HepG2 (cell line): ENCODE measurements around the gene MASP1. TPM values are rescaled to one million over a fixed set of nuclear protein-coding genes. Genes with fewer than 3 reads are reported as not detected.

Source experiments
- ATF7-NPFF ChIP-seq: sonication (generic); formaldehyde crosslinking; IDR thresholded peaks from 2 replicates; pipeline ENCODE4 v1.8.1; 2023; ENCODE audit warnings: mild to moderate bottlenecking, low read depth, missing genetic modification reagents, moderate library complexity
- EZH2 ChIP-seq: conservative IDR thresholded peaks from 2 replicates; pipeline ENCODE4 v1.6.1; 2012; ENCODE audit warnings: mild to moderate bottlenecking, low read depth, low read length, moderate library complexity
- FOXK1 ChIP-seq: sonication (generic); formaldehyde crosslinking; IDR thresholded peaks from 2 replicates; pipeline ENCODE4 v1.4.0; 2020; ENCODE audit warnings: low read depth, missing genetic modification reagents, borderline replicate concordance
- GABPB1 ChIP-seq: IDR thresholded peaks from 2 replicates; pipeline ENCODE4 v1.6.1; 2016; ENCODE audit warnings: mild to moderate bottlenecking, missing genetic modification reagents, moderate library complexity, missing compliant biosample characterization
- IKZF4 ChIP-seq: sonication (generic); formaldehyde crosslinking; IDR thresholded peaks from 2 replicates; pipeline ENCODE4 v1.5.1; 2020; ENCODE audit warnings: borderline replicate concordance, mild to moderate bottlenecking, low read depth, missing genetic modification reagents; ENCODE audit errors: not compliant biosample characterization
- KLF13 ChIP-seq: sonication (generic); formaldehyde crosslinking; IDR thresholded peaks from 2 replicates; pipeline ENCODE4 v1.4.0; 2020; ENCODE audit warnings: mild to moderate bottlenecking, missing genetic modification reagents
- MYC ChIP-seq: sonication (generic); formaldehyde crosslinking; IDR thresholded peaks from 2 replicates; pipeline ENCODE4 v1.9.0; 2021; ENCODE audit warnings: missing genetic modification reagents, borderline replicate concordance
- NFYC ChIP-seq: IDR thresholded peaks from 2 replicates; pipeline ENCODE4 v1.6.1; 2016; ENCODE audit warnings: missing genetic modification reagents, missing compliant biosample characterization
- PAWR ChIP-seq: sonication (generic); formaldehyde crosslinking; IDR thresholded peaks from 2 replicates; pipeline ENCODE4 v1.4.0; 2020; ENCODE audit warnings: missing genetic modification reagents, mild to moderate bottlenecking, borderline replicate concordance
- PCBP2 ChIP-seq: fragments of 200-400 bp; formaldehyde crosslinking; optimal IDR thresholded peaks from 2 replicates; pipeline ENCODE3; 2018; ENCODE audit warnings: low read length, low read depth; ENCODE audit not compliant: poor library complexity, severe bottlenecking
- RAD21 ChIP-seq: fragments of 450-650 bp; formaldehyde crosslinking; IDR thresholded peaks from 2 replicates; pipeline ENCODE4 v1.5.0; 2020; ENCODE audit warnings: mild to moderate bottlenecking
- RFX3 ChIP-seq: IDR thresholded peaks from 2 replicates; pipeline ENCODE4 v1.6.1; 2016; ENCODE audit warnings: missing biosample characterization, missing genetic modification reagents
- RNF2 ChIP-seq: fragments of 450-650 bp; conservative IDR thresholded peaks from 2 replicates; pipeline ENCODE4 v1.6.1; 2016; ENCODE audit warnings: low read depth
- RXRB ChIP-seq: IDR thresholded peaks from 2 replicates; pipeline ENCODE4 v1.6.1; 2016; ENCODE audit warnings: borderline replicate concordance, missing genetic modification reagents, missing compliant biosample characterization
- SMAD1 ChIP-seq: sonication (generic); formaldehyde crosslinking; IDR thresholded peaks from 2 replicates; pipeline ENCODE4 v1.4.0; 2020; ENCODE audit warnings: missing genetic modification reagents, low read depth, mild to moderate bottlenecking, borderline replicate concordance
- SRSF4 ChIP-seq: fragments of 200-400 bp; formaldehyde crosslinking; IDR thresholded peaks from one replicate; pipeline ENCODE4 v1.6.1; 2018; ENCODE audit warnings: mild to moderate bottlenecking, low read depth, low read length, moderate library complexity; ENCODE audit not compliant: poor library complexity, severe bottlenecking
- STAG1 ChIP-seq: sonication (generic); formaldehyde crosslinking; IDR thresholded peaks from 2 replicates; pipeline ENCODE4 v1.4.0; 2020; ENCODE audit warnings: missing genetic modification reagents
- ZNF124 ChIP-seq: sonication (generic); formaldehyde crosslinking; IDR thresholded peaks from 2 replicates; pipeline ENCODE4 v1.4.0; 2020; ENCODE audit warnings: missing genetic modification reagents
- ZNF34 ChIP-seq: sonication (generic); formaldehyde crosslinking; IDR thresholded peaks from 2 replicates; pipeline ENCODE4 v1.4.0; 2020; ENCODE audit warnings: mild to moderate bottlenecking, missing genetic modification reagents, borderline replicate concordance
- ZNF713 ChIP-seq: sonication (generic); formaldehyde crosslinking; IDR thresholded peaks from 2 replicates; pipeline ENCODE4 v1.4.0; 2020; ENCODE audit warnings: mild to moderate bottlenecking, missing genetic modification reagents
- ZNF782 ChIP-seq: sonication (generic); formaldehyde crosslinking; IDR thresholded peaks from 2 replicates; pipeline ENCODE4 v1.4.0; 2020; ENCODE audit warnings: missing genetic modification reagents, mild to moderate bottlenecking, borderline replicate concordance
- ZNF883 ChIP-seq: sonication (generic); formaldehyde crosslinking; IDR thresholded peaks from 2 replicates; pipeline ENCODE4 v1.5.1; 2020; ENCODE audit warnings: mild to moderate bottlenecking, missing genetic modification reagents; ENCODE audit errors: not compliant biosample characterization
- polyA plus RNA-seq, 8 experiments: library from polyadenylated mRNA; depleted of rRNA in 3 of 8; stranded (reverse) in 7 of 8; unstranded in 1 of 8; fragments of >200 nt; fragmentation: Illumina TruSeq in 4 of 8; extraction: Trizol in 4 of 8; gene quantifications; 2 replicates each; pipeline versions ENCODE4 v1.2.1 to v1.2.3, GENCODE V29; 2011 to 2016; ENCODE audit warnings: low read depth in 4 of 8, missing spikeins in 1 of 8, mixed read lengths in 1 of 8; ENCODE audit not compliant: insufficient read depth in 1 of 8
- total RNA-seq, 5 experiments: library from RNA; depleted of rRNA; stranded (reverse); fragments of >200 nt; fragmentation: Illumina TruSeq; extraction: Trizol; gene quantifications; 2 replicates each; pipeline ENCODE4 v1.2.3, GENCODE V29; 2016; ENCODE audit warnings: low read depth in 1 of 5
- TF ChIP-seq, protein P1 (sequence below): IDR thresholded peaks from 2 replicates; pipeline ENCODE4 v1.6.1; 2016; ENCODE audit warnings: missing compliant biosample characterization, missing genetic modification reagents, borderline replicate concordance
- TF ChIP-seq, protein P2 (sequence below): sonication (generic); formaldehyde crosslinking; IDR thresholded peaks from 2 replicates; pipeline ENCODE4 v1.5.0; 2020; ENCODE audit warnings: mild to moderate bottlenecking, missing genetic modification reagents, borderline replicate concordance

MASP1 gene
- total and polyA plus RNA-seq, 2 of the 13 experiments (the other 11 are each of a cell fraction or from before 2014, with no cell fraction given), result 10.8 to 56.0 TPM

DNA sequence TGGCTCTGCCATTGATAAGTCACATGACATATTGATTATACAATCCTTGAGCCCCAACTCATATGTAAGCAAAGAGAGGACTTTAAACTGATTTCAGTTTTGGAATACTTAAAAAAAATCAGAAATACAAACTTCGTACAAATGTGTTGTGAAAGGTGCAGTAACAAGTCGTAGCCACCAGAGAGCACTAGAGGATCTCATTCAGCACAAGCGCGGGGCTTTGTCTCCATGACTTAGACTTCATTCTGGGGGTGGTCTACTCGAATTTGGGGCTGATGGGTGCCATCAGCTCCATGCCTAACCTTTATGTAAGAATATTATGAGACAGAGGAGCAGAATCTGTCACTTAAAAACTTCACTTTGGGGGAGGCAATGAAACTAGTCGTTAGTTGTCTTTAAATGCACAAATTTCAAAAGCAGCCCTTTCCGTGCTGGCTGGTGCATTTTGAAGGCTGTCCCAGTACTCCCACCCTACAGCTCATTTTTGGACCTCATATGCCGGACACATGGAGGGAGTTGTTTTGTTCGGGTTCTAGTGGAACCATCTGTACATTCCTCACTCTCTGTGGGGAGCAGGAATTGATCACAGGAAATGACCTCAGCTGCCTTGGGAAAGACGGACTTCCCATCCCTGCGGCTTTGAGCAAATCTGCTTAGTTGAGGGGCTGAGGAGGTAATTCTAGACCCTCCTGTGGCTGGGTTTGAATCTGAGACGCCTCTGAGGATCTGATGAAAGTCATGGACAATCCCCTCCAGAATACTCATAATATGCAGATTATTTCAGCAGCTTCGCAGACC lies 27.5 kb upstream of the MASP1 start (continued):
- TF ChIP-seq MYC (CRISPR knock-in tag) (no peak), NFYC (no peak), EZH2 (no peak), KLF13 (CRISPR knock-in tag) (no peak), IKZF4 (CRISPR knock-in tag) (no peak), STAG1 (CRISPR knock-in tag) (peak; percentile 89), GABPB1 (CRISPR knock-in tag) (peak; percentile 44; the same call in 1 of the 2 replicates), PCBP2 (no peak), SMAD1 (CRISPR knock-in tag) (no peak), RXRB (no peak), ATF7-NPFF (no peak), ZNF124 (CRISPR knock-in tag) (no peak), ZNF883 (CRISPR knock-in tag) (no peak), ZNF782 (CRISPR knock-in tag) (no peak), RAD21 (CRISPR knock-in tag) (peak; percentile 58), RNF2 (no peak), RFX3 (CRISPR knock-in tag) (no peak), PAWR (CRISPR knock-in tag) (no peak), FOXK1 (CRISPR knock-in tag) (no peak), SRSF4 (no peak), ZNF713 (no peak), ZNF34 (CRISPR knock-in tag) (no peak)
- TF ChIP-seq, protein P1, sequence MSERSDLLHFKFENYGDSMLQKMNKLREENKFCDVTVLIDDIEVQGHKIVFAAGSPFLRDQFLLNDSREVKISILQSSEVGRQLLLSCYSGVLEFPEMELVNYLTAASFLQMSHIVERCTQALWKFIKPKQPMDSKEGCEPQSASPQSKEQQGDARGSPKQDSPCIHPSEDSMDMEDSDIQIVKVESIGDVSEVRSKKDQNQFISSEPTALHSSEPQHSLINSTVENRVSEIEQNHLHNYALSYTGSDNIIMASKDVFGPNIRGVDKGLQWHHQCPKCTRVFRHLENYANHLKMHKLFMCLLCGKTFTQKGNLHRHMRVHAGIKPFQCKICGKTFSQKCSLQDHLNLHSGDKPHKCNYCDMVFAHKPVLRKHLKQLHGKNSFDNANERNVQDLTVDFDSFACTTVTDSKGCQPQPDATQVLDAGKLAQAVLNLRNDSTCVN (CRISPR knock-in tag), result no peak
- TF ChIP-seq, protein P2, sequence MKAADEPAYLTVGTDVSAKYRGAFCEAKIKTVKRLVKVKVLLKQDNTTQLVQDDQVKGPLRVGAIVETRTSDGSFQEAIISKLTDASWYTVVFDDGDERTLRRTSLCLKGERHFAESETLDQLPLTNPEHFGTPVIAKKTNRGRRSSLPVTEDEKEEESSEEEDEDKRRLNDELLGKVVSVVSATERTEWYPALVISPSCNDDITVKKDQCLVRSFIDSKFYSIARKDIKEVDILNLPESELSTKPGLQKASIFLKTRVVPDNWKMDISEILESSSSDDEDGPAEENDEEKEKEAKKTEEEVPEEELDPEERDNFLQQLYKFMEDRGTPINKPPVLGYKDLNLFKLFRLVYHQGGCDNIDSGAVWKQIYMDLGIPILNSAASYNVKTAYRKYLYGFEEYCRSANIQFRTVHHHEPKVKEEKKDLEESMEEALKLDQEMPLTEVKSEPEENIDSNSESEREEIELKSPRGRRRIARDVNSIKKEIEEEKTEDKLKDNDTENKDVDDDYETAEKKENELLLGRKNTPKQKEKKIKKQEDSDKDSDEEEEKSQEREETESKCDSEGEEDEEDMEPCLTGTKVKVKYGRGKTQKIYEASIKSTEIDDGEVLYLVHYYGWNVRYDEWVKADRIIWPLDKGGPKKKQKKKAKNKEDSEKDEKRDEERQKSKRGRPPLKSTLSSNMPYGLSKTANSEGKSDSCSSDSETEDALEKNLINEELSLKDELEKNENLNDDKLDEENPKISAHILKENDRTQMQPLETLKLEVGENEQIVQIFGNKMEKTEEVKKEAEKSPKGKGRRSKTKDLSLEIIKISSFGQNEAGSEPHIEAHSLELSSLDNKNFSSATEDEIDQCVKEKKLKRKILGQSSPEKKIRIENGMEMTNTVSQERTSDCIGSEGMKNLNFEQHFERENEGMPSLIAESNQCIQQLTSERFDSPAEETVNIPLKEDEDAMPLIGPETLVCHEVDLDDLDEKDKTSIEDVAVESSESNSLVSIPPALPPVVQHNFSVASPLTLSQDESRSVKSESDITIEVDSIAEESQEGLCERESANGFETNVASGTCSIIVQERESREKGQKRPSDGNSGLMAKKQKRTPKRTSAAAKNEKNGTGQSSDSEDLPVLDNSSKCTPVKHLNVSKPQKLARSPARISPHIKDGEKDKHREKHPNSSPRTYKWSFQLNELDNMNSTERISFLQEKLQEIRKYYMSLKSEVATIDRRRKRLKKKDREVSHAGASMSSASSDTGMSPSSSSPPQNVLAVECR (CRISPR knock-in tag), result no peak
